Panc1 (cell line): ENCODE data around the gene DEFB114.

Experiments
- POLR2AphosphoS5 ChIP-seq: IDR thresholded peaks from 2 replicates; pipeline ENCODE4 v1.6.1; 2012; ENCODE audit warnings: mild to moderate bottlenecking, low read depth, low read length, moderate library complexity
- REST ChIP-seq, 2 experiments: IDR thresholded peaks; 2 replicates each; pipeline ENCODE4 v1.6.1; 2011 to 2012; ENCODE audit warnings: low read depth in 2 of 2, control low read depth in 1 of 2, low read length in 1 of 2, mild to moderate bottlenecking in 1 of 2, moderate library complexity in 1 of 2; ENCODE audit not compliant: insufficient read depth in 1 of 2
- SIN3A ChIP-seq: IDR thresholded peaks from 2 replicates; pipeline ENCODE4 v1.6.1; 2012; ENCODE audit warnings: low read depth, mild to moderate bottlenecking, low read length, moderate library complexity, borderline replicate concordance; ENCODE audit not compliant: insufficient read depth
- TF ChIP-seq, protein P1 (sequence below): fragments of 450-650 bp; IDR thresholded peaks from 2 replicates; pipeline ENCODE4 v1.5.1; 2017; ENCODE audit warnings: mild to moderate bottlenecking

DNA sequence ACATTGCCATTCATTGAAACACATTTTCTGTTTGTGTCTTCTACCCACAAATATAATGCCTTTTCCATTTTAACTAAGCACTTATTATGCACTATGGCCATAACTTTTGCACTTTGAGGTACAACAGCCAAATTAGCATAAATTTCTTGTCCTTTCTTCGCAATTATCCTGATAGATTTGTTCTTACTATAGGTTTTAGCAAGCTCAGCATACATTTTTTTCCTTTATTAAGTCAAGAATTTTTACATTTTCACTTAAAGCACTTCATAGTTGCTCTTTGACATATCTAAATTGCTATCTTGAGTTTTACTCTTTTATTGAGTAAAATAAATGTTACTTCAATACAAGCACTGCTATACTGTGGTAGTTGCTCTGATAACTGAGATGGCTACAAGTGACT, 5.8 kb downstream of the DEFB114 start:
- TF ChIP-seq POLR2AphosphoS5 (no peak), REST (IDR thresholded peaks at IDR 0.05; ENCODE audit: insufficient read depth in 1 of 2, low read depth in 2 of 2, low read length in 1 of 2) (no peak), SIN3A (no peak)
- TF ChIP-seq, protein P1, sequence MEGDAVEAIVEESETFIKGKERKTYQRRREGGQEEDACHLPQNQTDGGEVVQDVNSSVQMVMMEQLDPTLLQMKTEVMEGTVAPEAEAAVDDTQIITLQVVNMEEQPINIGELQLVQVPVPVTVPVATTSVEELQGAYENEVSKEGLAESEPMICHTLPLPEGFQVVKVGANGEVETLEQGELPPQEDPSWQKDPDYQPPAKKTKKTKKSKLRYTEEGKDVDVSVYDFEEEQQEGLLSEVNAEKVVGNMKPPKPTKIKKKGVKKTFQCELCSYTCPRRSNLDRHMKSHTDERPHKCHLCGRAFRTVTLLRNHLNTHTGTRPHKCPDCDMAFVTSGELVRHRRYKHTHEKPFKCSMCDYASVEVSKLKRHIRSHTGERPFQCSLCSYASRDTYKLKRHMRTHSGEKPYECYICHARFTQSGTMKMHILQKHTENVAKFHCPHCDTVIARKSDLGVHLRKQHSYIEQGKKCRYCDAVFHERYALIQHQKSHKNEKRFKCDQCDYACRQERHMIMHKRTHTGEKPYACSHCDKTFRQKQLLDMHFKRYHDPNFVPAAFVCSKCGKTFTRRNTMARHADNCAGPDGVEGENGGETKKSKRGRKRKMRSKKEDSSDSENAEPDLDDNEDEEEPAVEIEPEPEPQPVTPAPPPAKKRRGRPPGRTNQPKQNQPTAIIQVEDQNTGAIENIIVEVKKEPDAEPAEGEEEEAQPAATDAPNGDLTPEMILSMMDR, result no peak
